ENCODE measurements around the gene KARS1.

The KARS1 gene

GRCh38 chr16:75647492-75648264, at the start of gene KARS1, which contains the start of gene TERF2IP:
Gene KARS1, minus strand, starts transcription at chr16:75647665. Its CDS starts 26 bp downstream, at chr16:75647639.
Gene TERF2IP, plus strand, starts transcription at chr16:75647773. Its CDS starts 110 bp downstream, at chr16:75647883.
- Mint-ChIP-seq H3K27me3 (no peaks in the 10 kb centered on the region), H3K4me3 (peak within 1 kb of the TSS; percentile 99), H3K9me3 (no peaks in the 10 kb centered on the region), H3K36me3 (peaks cover 54% of the 10 kb centered on the region), H3K4me1 (peaks cover 67% of the 10 kb centered on the region), H3K27ac (peak within 1 kb of the TSS; percentile 100)
- CTCF ChIA-PET, result interaction anchor here (0.9 to 2.0 kb wide), 4 partner anchors 15 to 184 kb away, joined by 3 to 13 read pairs (median 3); partner anchors contain the start of genes ADAT1 and TMEM170A
- peak; percentile 96 for DNase-seq

DNA sequence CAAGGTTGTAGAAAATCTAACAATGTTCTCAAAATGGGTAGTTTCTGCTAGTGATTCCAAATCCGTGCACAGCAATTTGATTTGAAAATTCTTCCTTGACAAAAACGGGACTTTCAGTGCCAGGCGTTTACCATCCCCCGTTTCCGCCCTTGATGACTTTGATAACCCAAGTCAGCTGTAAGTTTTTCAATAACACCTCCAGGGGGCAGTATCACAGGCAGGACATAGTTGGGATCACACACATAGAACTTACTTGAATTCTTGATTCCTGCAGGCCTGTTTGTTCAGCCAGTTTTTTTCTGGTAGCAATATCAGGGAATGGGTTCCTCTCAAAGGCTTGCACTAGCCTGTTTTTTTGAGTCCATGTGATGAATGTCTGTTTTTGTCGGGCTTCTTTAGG, 48.2 kb upstream of the KARS1 start:
- CTCF ChIA-PET, result no interaction called here
- Mint-ChIP-seq H3K4me1 (no peaks in the 10 kb centered on the region), H3K36me3 (no peaks in the 10 kb centered on the region), H3K27me3 (peaks cover 4% of the 10 kb centered on the region), H3K4me3 (no peak overlapping the region), H3K27ac (no peak overlapping the region), H3K9me3 (no peaks in the 10 kb centered on the region)
- no peak for DNase-seq

GRCh38 chr16:75687361-75687760, 39.9 kb upstream of the KARS1 start:
- no peaks in the 10 kb centered on the region for H3K9me3 Mint-ChIP-seq
- CTCF ChIA-PET, result no interaction called here
- H3K27ac Mint-ChIP-seq, result no peak overlapping the region
- H3K4me1 Mint-ChIP-seq, result no peaks in the 10 kb centered on the region
- no peak for DNase-seq
- H3K4me3 Mint-ChIP-seq, result no peak overlapping the region
- no peaks in the 10 kb centered on the region for H3K27me3 Mint-ChIP-seq
- no peaks in the 10 kb centered on the region for H3K36me3 Mint-ChIP-seq

DNA sequence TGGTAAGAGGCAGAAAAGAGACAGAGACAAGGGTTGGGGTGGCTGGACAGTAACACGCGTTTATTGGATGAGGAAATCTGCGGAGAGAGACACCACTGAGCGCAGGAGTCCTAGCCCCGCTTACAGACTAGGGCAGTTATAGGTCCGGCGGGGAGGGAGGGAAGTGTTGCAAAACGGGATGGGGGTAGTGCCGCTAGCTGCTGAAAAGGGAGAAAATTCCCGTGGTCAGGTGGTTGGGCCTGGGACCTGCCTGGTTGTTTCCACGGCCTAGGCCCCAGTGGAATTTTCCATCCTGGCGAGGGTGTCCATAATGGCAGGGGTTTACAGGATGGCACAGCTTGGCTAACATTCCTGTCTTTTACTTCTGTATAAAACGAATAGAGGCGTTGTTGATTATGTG, 34.8 kb upstream of the KARS1 start:
- H3K9me3 Mint-ChIP-seq, result no peaks in the 10 kb centered on the region
- H3K27ac Mint-ChIP-seq, result no peak overlapping the region
- no peak overlapping the region for H3K4me3 Mint-ChIP-seq
- H3K4me1 Mint-ChIP-seq, result no peaks in the 10 kb centered on the region
- no peaks in the 10 kb centered on the region for H3K27me3 Mint-ChIP-seq
- no peak for DNase-seq
- CTCF ChIA-PET, result no interaction called here
- no peaks in the 10 kb centered on the region for H3K36me3 Mint-ChIP-seq

- peak overlapping the region; percentile 4 for H3K27ac Mint-ChIP-seq
- no peak for DNase-seq
- no peaks in the 10 kb centered on the region for H3K27me3 Mint-ChIP-seq
- H3K4me1 Mint-ChIP-seq, result no peaks in the 10 kb centered on the region
- H3K36me3 Mint-ChIP-seq, result no peaks in the 10 kb centered on the region
- H3K9me3 Mint-ChIP-seq, result no peaks in the 10 kb centered on the region
- CTCF ChIA-PET, result no interaction called here
- H3K4me3 Mint-ChIP-seq, result no peak overlapping the region
These were observed 31.9 kb upstream of the KARS1 start for GRCh38 chr16:75679366-75679765.

- Mint-ChIP-seq H3K4me3 (no peak within 1 kb of the TSS), H3K36me3 (no peaks in the 10 kb centered on the region), H3K27me3 (no peaks in the 10 kb centered on the region), H3K9me3 (no peaks in the 10 kb centered on the region), H3K27ac (no peak within 1 kb of the TSS), H3K4me1 (no peaks in the 10 kb centered on the region)
- CTCF ChIA-PET, result no interaction called here
- no peak for DNase-seq
These were observed 29.4 kb upstream of the KARS1 start, which contains the start of gene CPHXL2 for GRCh38 chr16:75676909-75677308. Gene CPHXL2, minus strand, starts transcription at chr16:75677009. Its CDS starts 10 bp downstream, at chr16:75676999.

DNA sequence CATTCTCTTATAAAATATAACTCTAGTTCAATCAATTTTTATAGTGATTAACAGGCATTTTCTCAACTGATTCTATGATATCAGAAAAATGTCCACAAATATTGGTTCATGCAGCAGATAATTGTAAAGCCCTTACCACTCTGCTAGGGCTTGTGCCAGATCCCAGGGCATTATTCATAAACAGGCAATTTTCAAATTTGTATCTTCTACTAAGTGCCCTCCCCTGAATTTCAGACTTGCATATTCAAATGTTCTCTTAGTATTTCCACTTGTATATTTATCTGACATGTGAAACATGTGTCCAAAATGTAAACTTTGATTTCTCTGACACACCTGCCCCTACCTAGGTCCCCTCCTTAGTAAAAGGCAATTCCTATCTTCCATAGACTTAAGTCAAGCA, 20.0 kb upstream of the KARS1 start:
- H3K36me3 Mint-ChIP-seq, result peaks cover 2% of the 10 kb centered on the region
- H3K27ac Mint-ChIP-seq, result no peak overlapping the region
- no peak for DNase-seq
- H3K9me3 Mint-ChIP-seq, result no peaks in the 10 kb centered on the region
- CTCF ChIA-PET, result no interaction called here
- no peaks in the 10 kb centered on the region for H3K4me1 Mint-ChIP-seq
- H3K4me3 Mint-ChIP-seq, result no peak overlapping the region
- H3K27me3 Mint-ChIP-seq, result no peaks in the 10 kb centered on the region

DNA sequence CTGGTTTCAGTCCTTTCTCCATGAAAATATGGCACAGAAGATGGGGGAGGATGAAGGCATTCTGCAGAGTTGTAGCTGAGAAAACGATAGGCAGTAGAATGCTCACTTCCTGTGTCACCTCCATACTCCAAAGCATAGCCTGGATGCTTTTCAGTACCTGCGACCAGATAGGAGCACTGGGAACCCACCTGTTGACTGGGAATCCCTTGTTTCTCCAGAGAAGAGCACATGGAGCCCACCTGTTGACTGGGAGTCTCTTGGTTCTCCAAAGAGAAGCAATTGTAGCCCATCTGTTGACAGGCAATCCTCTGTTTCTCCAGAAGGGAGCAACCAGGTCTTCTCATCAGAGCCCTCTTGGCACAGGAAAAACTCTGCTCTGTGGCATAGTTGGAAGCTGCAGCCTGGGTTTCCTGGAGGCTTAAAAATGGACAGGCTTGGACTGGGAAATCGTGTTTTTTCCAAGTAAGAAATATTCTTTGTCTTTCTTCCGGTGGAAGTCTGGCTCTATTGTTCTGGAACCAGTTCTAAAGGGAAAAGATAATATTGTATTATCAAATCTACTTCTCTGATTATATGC, 13.3 kb upstream of the KARS1 start:
- CTCF ChIA-PET, result no interaction called here
- Mint-ChIP-seq H3K9me3 (no peaks in the 10 kb centered on the region), H3K27ac (no peak overlapping the region), H3K4me1 (no peaks in the 10 kb centered on the region), H3K27me3 (no peaks in the 10 kb centered on the region), H3K4me3 (no peak overlapping the region), H3K36me3 (peaks cover 42% of the 10 kb centered on the region)
- no peak for DNase-seq

GRCh38 chr16:75660321-75660720, 12.9 kb upstream of the KARS1 start:
- Mint-ChIP-seq H3K27me3 (no peaks in the 10 kb centered on the region), H3K27ac (no peak overlapping the region), H3K9me3 (no peaks in the 10 kb centered on the region), H3K36me3 (peaks cover 42% of the 10 kb centered on the region), H3K4me3 (no peak overlapping the region), H3K4me1 (no peaks in the 10 kb centered on the region)
- CTCF ChIA-PET, result no interaction called here
- no peak for DNase-seq

- H3K4me1 Mint-ChIP-seq, result peaks cover 12% of the 10 kb centered on the region
- no peak for DNase-seq
- H3K27me3 Mint-ChIP-seq, result no peaks in the 10 kb centered on the region
- H3K9me3 Mint-ChIP-seq, result no peaks in the 10 kb centered on the region
- CTCF ChIA-PET, result no interaction called here
- no peak overlapping the region for H3K4me3 Mint-ChIP-seq
- H3K36me3 Mint-ChIP-seq, result peaks cover 56% of the 10 kb centered on the region
- no peak overlapping the region for H3K27ac Mint-ChIP-seq
These were observed 10.7 kb upstream of the KARS1 start for GRCh38 chr16:75658175-75658574.

DNA sequence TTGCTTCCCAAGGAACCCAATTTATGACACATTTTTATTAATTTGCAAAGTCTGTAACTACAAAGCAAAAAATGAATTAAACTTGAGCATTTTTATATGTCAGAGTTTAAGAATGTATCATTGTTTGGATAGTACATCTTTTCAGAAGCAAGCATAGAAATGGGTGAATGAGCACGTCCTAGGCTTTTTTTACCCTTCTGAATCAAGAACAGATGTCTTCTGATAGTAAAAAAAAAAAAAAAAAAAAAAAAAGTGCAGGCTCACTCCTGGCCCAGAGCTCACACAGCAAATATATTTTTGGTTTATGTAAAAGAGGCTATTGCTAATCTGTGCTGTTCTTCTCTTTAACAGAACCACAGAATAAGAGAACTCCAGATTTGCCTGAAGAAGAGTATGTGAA, 6.5 kb upstream of the KARS1 start:
- Mint-ChIP-seq H3K4me1 (peaks cover 44% of the 10 kb centered on the region), H3K27me3 (no peaks in the 10 kb centered on the region), H3K4me3 (no peak overlapping the region), H3K36me3 (peaks cover 66% of the 10 kb centered on the region), H3K27ac (no peak overlapping the region), H3K9me3 (no peaks in the 10 kb centered on the region)
- CTCF ChIA-PET, result no interaction called here
- DNase-seq, result no peak

- Mint-ChIP-seq H3K9me3 (no peaks in the 10 kb centered on the region), H3K27me3 (no peaks in the 10 kb centered on the region), H3K27ac (peak overlapping the region; percentile 100), H3K36me3 (peaks cover 52% of the 10 kb centered on the region), H3K4me3 (peak overlapping the region; percentile 99), H3K4me1 (peaks cover 70% of the 10 kb centered on the region)
- peak; percentile 93 for DNase-seq
- CTCF ChIA-PET, result interaction anchor here (0.9 to 2.0 kb wide), 4 partner anchors 16 to 184 kb away, joined by 3 to 13 read pairs (median 4); partner anchors contain the start of genes ADAT1 and TMEM170A
These were observed 1.0 kb upstream of the KARS1 start for GRCh38 chr16:75648265-75649076.

GRCh38 chr16:75647112-75647491, 363 bp downstream of the KARS1 start:
- H3K27me3 Mint-ChIP-seq, result no peaks in the 10 kb centered on the region

More at GRCh38 chr16:75647112-75647491, 363 bp downstream of the KARS1 start:
- CTCF ChIA-PET, result interaction anchor here (1.3 to 2.0 kb wide), 2 partner anchors 19 to 25 kb away, joined by 3 to 13 read pairs; partner anchors contain the start of gene ADAT1
- Mint-ChIP-seq H3K9me3 (no peaks in the 10 kb centered on the region), H3K36me3 (peaks cover 51% of the 10 kb centered on the region), H3K4me3 (peak overlapping the region; percentile 99), H3K27ac (peak overlapping the region; percentile 100), H3K4me1 (peaks cover 66% of the 10 kb centered on the region)
- no peak for DNase-seq
